Measurements from ENCODE around the gene TRPM3. TPM values are rescaled to one million over a fixed set of nuclear protein-coding genes. Genes with fewer than 3 reads are reported as not detected.

TRPM3 gene
- total and polyA plus RNA-seq, 2 of the 8 experiments (the other 6 are each of a cell fraction or from before 2014, with no cell fraction given), result 2.4 to 10.9 TPM

- 80% methylated on average over 1 of the region's 1 CpG; no CpG with 5 or more reads in 1 of the 2 experiments for WGBS, 2 experiments (ENCODE audit: extremely low coverage in 1 of 2, insufficient coverage in 1 of 2, insufficient read length in 1 of 2, insufficient replicate concordance in 2 of 2, low coverage in 1 of 2, low lambda C conversion rate in 2 of 2, missing lambda C conversion rate in 1 of 2)
- CTCF ChIA-PET (ENCODE audit: partially characterized antibody), result interaction anchor here (0.6 kb wide), 1 partner anchor 99 kb away, joined by 3 read pairs; no protein-coding TSS in a partner anchor
- Histone ChIP-seq H3K4me2 (ENCODE audit: insufficient read depth in 1 of 2, low read depth in 2 of 2, low read length in 2 of 2) (no peak overlapping the region), H2AFZ (ENCODE audit: low read length) (no peak overlapping the region), H3K14ac (ENCODE audit: insufficient read length) (no peak overlapping the region), H3K23ac (ENCODE audit: insufficient read length) (no peak overlapping the region), H2BK20ac (ENCODE audit: low read length) (no peak overlapping the region), H4K20me1 (replicated peaks in 1 of 2; ENCODE audit: control insufficient read depth in 1 of 2, insufficient read depth in 2 of 2, low read length in 2 of 2) (no peaks in the 10 kb centered on the region), H2AK5ac (ENCODE audit: low read depth, low read length) (no peak overlapping the region), H3K27ac (ENCODE audit: low read depth, low read length) (no peak overlapping the region), H2BK15ac (ENCODE audit: low read length) (no peak overlapping the region), H4K5ac (ENCODE audit: insufficient read length, low read depth, low read length) (no peak overlapping the region), H3K56ac (replicated peaks; ENCODE audit: insufficient read length, low read depth, low read length) (no peak overlapping the region), H3K27me3 (replicated peaks in 1 of 4; ENCODE audit: control insufficient read depth in 3 of 4, extremely low read depth in 1 of 4, insufficient read depth in 3 of 4, low read length in 3 of 4) (no peaks in the 10 kb centered on the region), H3K9ac (replicated peaks in 1 of 4; ENCODE audit: extremely low read depth in 1 of 4, low read depth in 3 of 4, low read length in 3 of 4) (no peak overlapping the region), H3K36me3 (ENCODE audit: control insufficient read depth in 2 of 4, insufficient read depth in 4 of 4, low read length in 3 of 4) (no peaks in the 10 kb centered on the region), H3K4ac (replicated peaks; ENCODE audit: insufficient read length, low read depth, low read length) (no peak overlapping the region), H3K18ac (ENCODE audit: extremely low read depth, low read length) (no peak overlapping the region), H2BK12ac (ENCODE audit: low read depth, low read length) (no peak overlapping the region), H4K8ac (ENCODE audit: extremely low read depth, insufficient read depth, low read length) (no peak overlapping the region), H3K9me3 (ENCODE audit: insufficient read depth in 2 of 2, low read depth in 1 of 2, low read length in 1 of 2) (no peaks in the 10 kb centered on the region), H2BK120ac (replicated peaks; ENCODE audit: low read depth, low read length) (no peak overlapping the region), H3K79me1 (ENCODE audit: low read depth, low read length) (no peaks in the 10 kb centered on the region), H3K79me2 (ENCODE audit: control insufficient read depth in 1 of 2, insufficient read depth in 2 of 2, low read length in 2 of 2) (no peaks in the 10 kb centered on the region), H3K23me2 (ENCODE audit: low read depth, low read length) (no peaks in the 10 kb centered on the region), H4K91ac (replicated peaks; ENCODE audit: insufficient read length, low read length) (no peak overlapping the region), H3K4me1 (replicated peaks in 1 of 4; ENCODE audit: control insufficient read depth in 3 of 4, insufficient read depth in 4 of 4, low read length in 3 of 4) (no peaks in the 10 kb centered on the region), H3K4me3 (ENCODE audit: extremely low read depth in 1 of 4, insufficient read depth in 2 of 4, low read depth in 3 of 4, low read length in 4 of 4) (no peak overlapping the region), H2BK5ac (ENCODE audit: low read depth, low read length) (no peak overlapping the region)
- POLR2A ChIA-PET (ENCODE audit: partially characterized antibody), result no interaction called here
- no peak for FAIRE-seq
- DNase-seq (ENCODE audit: low read depth in 1 of 2, low spot score in 2 of 2), result no peak
- TF ChIP-seq TAF7 (optimal IDR thresholded peaks at IDR 0.05; ENCODE audit: borderline replicate concordance, low read depth, low read length) (no peak), POU5F1 (IDR thresholded peaks at IDR 0.05; ENCODE audit: low read depth, low read length) (no peak), HDAC2 (IDR thresholded peaks at IDR 0.05; ENCODE audit: borderline replicate concordance in 1 of 2, low read depth in 2 of 2, low read length in 2 of 2) (no peak), GABPA (IDR thresholded peaks at IDR 0.05; ENCODE audit: borderline replicate concordance, insufficient read depth, low read length) (no peak), TEAD4 (IDR thresholded peaks at IDR 0.05; ENCODE audit: low read depth, low read length) (no peak), FOSL1 (IDR thresholded peaks at IDR 0.05; ENCODE audit: insufficient read depth, low read depth, low read length) (no peak)
Observed at GRCh38 chr9:70531311-70531710, 590.1 kb downstream of the TRPM3 start.

Data from H1 (cell line).